Measurements from ENCODE around the gene NPAS3. TPM values are rescaled to one million over a fixed set of nuclear protein-coding genes. Genes with fewer than 3 reads are reported as not detected.

NPAS3 gene
- total RNA-seq, 1 experiment from 2014 or later, result not detected

DNA sequence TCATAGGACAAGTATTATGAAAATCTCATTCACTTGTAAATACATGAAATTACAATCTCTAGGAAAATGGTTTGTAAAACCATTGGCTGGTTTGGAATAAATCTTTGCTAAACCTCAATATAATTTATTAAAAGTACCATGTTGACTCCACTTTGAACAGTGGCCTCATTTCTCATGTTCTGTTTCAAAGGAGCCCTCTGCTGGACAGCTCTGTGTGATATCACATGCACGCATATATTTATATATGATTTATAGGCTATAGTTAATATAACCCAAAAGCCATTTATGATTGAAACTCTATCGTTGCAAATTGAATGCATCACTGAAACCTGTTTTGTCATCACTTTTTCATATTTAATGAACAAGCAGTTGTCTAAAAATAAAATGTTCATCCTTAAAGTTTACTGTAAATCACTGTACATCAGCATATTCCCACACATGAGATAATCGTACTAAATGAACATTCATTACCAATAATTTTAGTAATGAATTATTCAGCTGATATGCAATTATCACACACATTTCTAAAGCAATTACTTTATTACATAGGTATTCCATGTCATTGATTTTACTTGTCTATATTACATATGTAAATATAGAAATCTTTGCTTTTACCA, 493.8 kb downstream of the NPAS3 start:
- Histone ChIP-seq H3K27me3 (ENCODE audit: insufficient read depth, low read length) (no peaks in the 10 kb centered on the region), H3K4me3 (replicated peaks in 1 of 2; ENCODE audit: low read depth in 1 of 2, low read length in 2 of 2) (no peak overlapping the region), H4K20me1 (ENCODE audit: insufficient read depth) (no peaks in the 10 kb centered on the region), H3K79me2 (ENCODE audit: insufficient read depth, low read length) (no peaks in the 10 kb centered on the region), H3K9me3 (ENCODE audit: control insufficient read depth in 1 of 2, insufficient read depth in 1 of 2, low read depth in 1 of 2, low read length in 2 of 2) (no peaks in the 10 kb centered on the region), H3K27ac (ENCODE audit: low read depth, low read length) (no peak overlapping the region), H3K9ac (ENCODE audit: low read length) (no peak overlapping the region), H3K9me2 (ENCODE audit: insufficient read depth) (no peaks in the 10 kb centered on the region), H3K4me2 (ENCODE audit: low read length) (no peak overlapping the region), H3K4me1 (ENCODE audit: control insufficient read depth in 1 of 2, insufficient read depth in 2 of 2, low read length in 2 of 2) (no peaks in the 10 kb centered on the region), H3K36me3 (ENCODE audit: control insufficient read depth in 1 of 2, insufficient read depth in 2 of 2, low read length in 2 of 2) (no peaks in the 10 kb centered on the region), H2AFZ (ENCODE audit: low read depth, low read length, poor library complexity, severe bottlenecking) (no peak overlapping the region)
- ChIA-PET CTCF (no interaction called here), RAD21 (ENCODE audit: low non-redundant PET in 1 of 2, low total read pairs in 2 of 2, uncharacterized antibody in 2 of 2, unreplicated experiment in 2 of 2) (no interaction called here), POLR2A (no interaction called here)
- DNase-seq (ENCODE audit: low read depth, low spot score) (no peak), ATAC-seq (no peak; the same call in 1 of the 2 replicates)
- TF ChIP-seq, protein P1, sequence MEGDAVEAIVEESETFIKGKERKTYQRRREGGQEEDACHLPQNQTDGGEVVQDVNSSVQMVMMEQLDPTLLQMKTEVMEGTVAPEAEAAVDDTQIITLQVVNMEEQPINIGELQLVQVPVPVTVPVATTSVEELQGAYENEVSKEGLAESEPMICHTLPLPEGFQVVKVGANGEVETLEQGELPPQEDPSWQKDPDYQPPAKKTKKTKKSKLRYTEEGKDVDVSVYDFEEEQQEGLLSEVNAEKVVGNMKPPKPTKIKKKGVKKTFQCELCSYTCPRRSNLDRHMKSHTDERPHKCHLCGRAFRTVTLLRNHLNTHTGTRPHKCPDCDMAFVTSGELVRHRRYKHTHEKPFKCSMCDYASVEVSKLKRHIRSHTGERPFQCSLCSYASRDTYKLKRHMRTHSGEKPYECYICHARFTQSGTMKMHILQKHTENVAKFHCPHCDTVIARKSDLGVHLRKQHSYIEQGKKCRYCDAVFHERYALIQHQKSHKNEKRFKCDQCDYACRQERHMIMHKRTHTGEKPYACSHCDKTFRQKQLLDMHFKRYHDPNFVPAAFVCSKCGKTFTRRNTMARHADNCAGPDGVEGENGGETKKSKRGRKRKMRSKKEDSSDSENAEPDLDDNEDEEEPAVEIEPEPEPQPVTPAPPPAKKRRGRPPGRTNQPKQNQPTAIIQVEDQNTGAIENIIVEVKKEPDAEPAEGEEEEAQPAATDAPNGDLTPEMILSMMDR (IDR thresholded peaks at IDR 0.05 in 2 of 3, conservative IDR thresholded peaks at IDR 0.05 in 1 of 3; ENCODE audit: borderline replicate concordance in 1 of 3, insufficient read depth in 1 of 3, low read depth in 2 of 3, low read length in 2 of 3), result peak in 2 of 3 experiments; percentile 21 to 38; a peak in 3 of 6 replicates
- TF ChIP-seq ZNF274 (IDR thresholded peaks at IDR 0.05; ENCODE audit: low read depth, low read length) (no peak), POLR2A (IDR thresholded peaks at IDR 0.05; ENCODE audit: borderline replicate concordance, extremely low read depth, insufficient read depth, insufficient read length) (no peak), TCF7L2 (IDR thresholded peaks at IDR 0.05; ENCODE audit: borderline replicate concordance, extremely low read depth, insufficient read depth, insufficient read length) (no peak), SP1 (IDR thresholded peaks at IDR 0.05; ENCODE audit: low read depth) (no peak)
- BruUV-seq (replicated peaks), result no TSS peak
- intact Hi-C loops (cut with micrococcal nuclease), result loop anchor here (2.0 kb wide), 1 partner anchor 856 kb away; no protein-coding TSS in a partner anchor

DNA sequence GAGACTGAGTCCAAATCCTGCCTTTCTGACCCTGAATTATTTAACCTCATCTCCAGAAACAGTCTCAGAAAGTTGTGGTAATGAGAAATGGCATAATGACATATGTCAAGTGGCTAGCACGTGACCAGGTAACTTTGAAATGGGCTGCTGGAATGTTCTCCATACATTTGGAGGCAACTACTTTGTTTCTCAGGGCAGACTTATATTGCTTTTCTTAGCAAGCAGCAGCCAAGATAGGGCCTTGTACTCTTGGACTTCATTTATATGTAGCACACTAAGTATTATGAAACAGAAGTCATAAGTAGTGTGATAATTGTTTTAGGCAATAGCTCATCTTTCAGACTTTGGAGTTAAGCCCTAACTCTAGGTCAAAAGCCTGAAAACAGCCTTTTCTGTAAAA, 494.7 kb downstream of the NPAS3 start:
- Histone ChIP-seq H3K27me3 (ENCODE audit: insufficient read depth, low read length) (no peaks in the 10 kb centered on the region), H3K9me3 (ENCODE audit: control insufficient read depth in 1 of 2, insufficient read depth in 1 of 2, low read depth in 1 of 2, low read length in 2 of 2) (no peaks in the 10 kb centered on the region), H3K9me2 (ENCODE audit: insufficient read depth) (no peaks in the 10 kb centered on the region), H3K4me3 (replicated peaks in 1 of 2; ENCODE audit: low read depth in 1 of 2, low read length in 2 of 2) (no peak overlapping the region), H3K36me3 (ENCODE audit: control insufficient read depth in 1 of 2, insufficient read depth in 2 of 2, low read length in 2 of 2) (no peaks in the 10 kb centered on the region), H3K27ac (ENCODE audit: low read depth, low read length) (no peak overlapping the region), H3K4me2 (ENCODE audit: low read length) (no peak overlapping the region), H4K20me1 (ENCODE audit: insufficient read depth) (no peaks in the 10 kb centered on the region), H3K4me1 (ENCODE audit: control insufficient read depth in 1 of 2, insufficient read depth in 2 of 2, low read length in 2 of 2) (no peaks in the 10 kb centered on the region), H2AFZ (ENCODE audit: low read depth, low read length, poor library complexity, severe bottlenecking) (no peak overlapping the region), H3K9ac (ENCODE audit: low read length) (no peak overlapping the region), H3K79me2 (ENCODE audit: insufficient read depth, low read length) (no peaks in the 10 kb centered on the region)
- no TSS peak for BruUV-seq (replicated peaks)
- ATAC-seq, result no peak
- intact Hi-C loops (cut with micrococcal nuclease), result loop anchor here (2.0 kb wide), 1 partner anchor 857 kb away; no protein-coding TSS in a partner anchor
- POLR2A ChIA-PET, result no interaction called here
- CTCF ChIA-PET, result no interaction called here
- RAD21 ChIA-PET (ENCODE audit: low non-redundant PET in 1 of 2, low total read pairs in 2 of 2, uncharacterized antibody in 2 of 2, unreplicated experiment in 2 of 2), result no interaction called here
- DNase-seq (ENCODE audit: low read depth, low spot score), result no peak
- TF ChIP-seq RAD21 (IDR thresholded peaks at IDR 0.05; ENCODE audit: low read depth), result no peak
- TF ChIP-seq, protein P1 (IDR thresholded peaks at IDR 0.05 in 2 of 3, conservative IDR thresholded peaks at IDR 0.05 in 1 of 3; ENCODE audit: borderline replicate concordance in 1 of 3, insufficient read depth in 1 of 3, low read depth in 2 of 3, low read length in 2 of 3), result no peak
- no peak for TF ChIP-seq EZH2phosphoT487 (IDR thresholded peaks at IDR 0.05; ENCODE audit: borderline replicate concordance)
- TF ChIP-seq YY1 (IDR thresholded peaks at IDR 0.05; ENCODE audit: extremely low read depth, insufficient replicate concordance, low read depth, low read length), result no peak
- no peak for TF ChIP-seq CBX3 (IDR thresholded peaks at IDR 0.05; ENCODE audit: low read depth)
- no peak for TF ChIP-seq CEBPB (IDR thresholded peaks at IDR 0.05; ENCODE audit: low read depth)
- no peak for TF ChIP-seq POLR2A (IDR thresholded peaks at IDR 0.05; ENCODE audit: borderline replicate concordance, extremely low read depth, insufficient read depth, insufficient read length)
- no peak for TF ChIP-seq SP1 (IDR thresholded peaks at IDR 0.05; ENCODE audit: low read depth)
- TF ChIP-seq ELF1 (IDR thresholded peaks at IDR 0.05; ENCODE audit: borderline replicate concordance, low read depth), result no peak
- TF ChIP-seq SRF (IDR thresholded peaks at IDR 0.05; ENCODE audit: low read depth), result no peak
